Body of pancreas (tissue), 4 donors: Measurements from ENCODE around the gene EXD3.

Experiments used
- POLR2A ChIP-seq, 3 donors: fragments of 450-650 bp; IDR thresholded peaks; one replicate each; pipeline ENCODE4 v1.6.1; 2016; ENCODE audit warnings: antibody characterized with exemption in 3 of 3, mild to moderate bottlenecking in 2 of 3
- TF ChIP-seq, protein P1 (sequence below), 7 experiments: fragments of 450-650 bp in 4 of 7; fragments of 200-600 bp in 3 of 7; sonication (generic) in 3 of 7; IDR thresholded peaks; one replicate each; pipeline ENCODE4 v1.5.1; 2016 to 2019; ENCODE audit warnings: antibody characterized with exemption in 7 of 7

- TF ChIP-seq, protein P1, sequence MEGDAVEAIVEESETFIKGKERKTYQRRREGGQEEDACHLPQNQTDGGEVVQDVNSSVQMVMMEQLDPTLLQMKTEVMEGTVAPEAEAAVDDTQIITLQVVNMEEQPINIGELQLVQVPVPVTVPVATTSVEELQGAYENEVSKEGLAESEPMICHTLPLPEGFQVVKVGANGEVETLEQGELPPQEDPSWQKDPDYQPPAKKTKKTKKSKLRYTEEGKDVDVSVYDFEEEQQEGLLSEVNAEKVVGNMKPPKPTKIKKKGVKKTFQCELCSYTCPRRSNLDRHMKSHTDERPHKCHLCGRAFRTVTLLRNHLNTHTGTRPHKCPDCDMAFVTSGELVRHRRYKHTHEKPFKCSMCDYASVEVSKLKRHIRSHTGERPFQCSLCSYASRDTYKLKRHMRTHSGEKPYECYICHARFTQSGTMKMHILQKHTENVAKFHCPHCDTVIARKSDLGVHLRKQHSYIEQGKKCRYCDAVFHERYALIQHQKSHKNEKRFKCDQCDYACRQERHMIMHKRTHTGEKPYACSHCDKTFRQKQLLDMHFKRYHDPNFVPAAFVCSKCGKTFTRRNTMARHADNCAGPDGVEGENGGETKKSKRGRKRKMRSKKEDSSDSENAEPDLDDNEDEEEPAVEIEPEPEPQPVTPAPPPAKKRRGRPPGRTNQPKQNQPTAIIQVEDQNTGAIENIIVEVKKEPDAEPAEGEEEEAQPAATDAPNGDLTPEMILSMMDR (IDR thresholded peaks at IDR 0.05): no peak
- no peak for TF ChIP-seq POLR2A (IDR thresholded peaks at IDR 0.05)
Measured at GRCh38 chr9:137299938-137300337, 123.0 kb downstream of the EXD3 start.
